OCI-LY3 (cell line): ENCODE data around the gene DESI2.

Experiments used
- CTCF ChIP-seq: fragments of 200-600, 300-600 bp; sonication (generic); IDR thresholded peaks from 2 replicates; pipeline ENCODE4 v1.5.1; 2014; ENCODE audit warnings: antibody characterized with exemption, low read length, low read depth
- EZH2phosphoT487 ChIP-seq: fragments of 200-600 bp; shearing (Covaris generic); IDR thresholded peaks from 2 replicates; pipeline ENCODE4 v1.6.1; 2018; ENCODE audit warnings: antibody characterized with exemption, mixed run types, low read depth

DNA sequence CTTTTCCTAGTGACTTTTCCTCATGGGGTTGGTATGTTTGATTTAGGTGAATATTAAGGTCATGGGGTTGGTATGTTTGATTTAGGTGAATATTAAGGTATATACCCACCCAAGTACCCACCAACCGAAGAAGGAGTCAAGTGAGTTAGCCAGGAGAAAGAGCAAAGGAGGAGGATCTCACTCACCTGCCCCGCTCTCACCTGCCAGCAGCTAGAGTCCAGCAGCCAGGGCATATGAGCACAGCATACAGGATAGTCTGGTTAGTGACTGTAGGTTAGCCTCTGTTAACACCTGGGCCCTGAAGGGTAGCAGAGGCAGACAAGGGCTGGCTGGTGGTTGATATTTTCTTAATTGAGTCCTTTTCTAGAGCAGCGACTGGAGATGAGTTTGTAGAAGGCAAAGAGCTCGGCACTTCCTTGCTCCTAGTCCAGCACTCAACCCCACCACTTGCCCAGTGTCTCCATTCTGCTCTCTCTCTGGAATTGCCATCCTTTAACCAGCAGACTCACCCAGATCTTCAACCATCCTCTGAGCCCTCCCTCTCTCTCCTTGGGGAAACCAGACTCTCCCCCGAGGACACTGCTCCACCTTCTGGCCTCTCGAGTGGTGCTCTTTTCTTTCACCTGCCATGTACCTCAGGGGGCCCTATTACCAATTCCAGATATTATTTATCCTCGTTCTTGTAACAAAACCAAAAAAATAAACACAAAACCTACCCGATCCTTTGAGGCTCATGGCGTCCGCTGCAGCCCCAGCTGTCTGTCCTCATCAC is 16.3 kb upstream of the DESI2 start:
- TF ChIP-seq CTCF (no peak), EZH2phosphoT487 (no peak)
